ENCODE data around the gene MED12L.

GRCh38 chr3:151096716-151097115, 11.3 kb downstream of the MED12L start:
- TF ChIP-seq CTCF (conservative IDR thresholded peaks at IDR 0.05) (no peak), EZH2 (IDR thresholded peaks at IDR 0.05; ENCODE audit: low read depth) (no peak)
